GM12873 (cell line): Measurements from ENCODE around the gene NPC1.

ENCODE experiments used
- CTCF ChIP-seq: IDR thresholded peaks from 2 replicates; pipeline ENCODE4 v1.5.1; 2012; ENCODE audit warnings: low read depth, mild to moderate bottlenecking, moderate library complexity, low read length, control low read depth; ENCODE audit not compliant: insufficient read depth; ENCODE audit errors: missing control alignments

NPC1 gene

GRCh38 chr18:23580677-23581367 lies 5.5 kb downstream of the NPC1 start:
- no peak for TF ChIP-seq CTCF

- TF ChIP-seq CTCF = no peak
Observed at GRCh38 chr18:23578891-23579653, 7.2 kb downstream of the NPC1 start.

- no peak for TF ChIP-seq CTCF
Observed at GRCh38 chr18:23578067-23578701, 8.1 kb downstream of the NPC1 start.

GRCh38 chr18:23575309-23575651 lies 11.0 kb downstream of the NPC1 start:
- no peak for TF ChIP-seq CTCF

GRCh38 chr18:23574611-23575308 lies 11.5 kb downstream of the NPC1 start:
- no peak for TF ChIP-seq CTCF

GRCh38 chr18:23573626-23574431 lies 12.5 kb downstream of the NPC1 start:
- no peak for TF ChIP-seq CTCF

- no peak for TF ChIP-seq CTCF
Observed at GRCh38 chr18:23573020-23573419, 13.3 kb downstream of the NPC1 start.
